Natural killer cell (primary cell): Measurements from ENCODE around the gene AGER. TPM values are rescaled to one million over a fixed set of nuclear protein-coding genes. Genes with fewer than 3 reads are reported as not detected.
A peak's percentile ranks its signal among the peaks of the same experiment; 100 is the strongest.

ENCODE experiments used
- ATAC-seq, 3 donors: fragments of 150-1000 bp in 2 of 3; fragments of 200-7000 bp in 1 of 3; cut with Tn5 transposase; 1 replicate in 1 of 3; 2 replicates in 2 of 3; pipeline ENCODE4 v1.10.0; 2021; ENCODE audit warnings: mild to moderate bottlenecking in 2 of 3, moderate library complexity in 2 of 3
- DNase-seq, 2 donors: peaks; one replicate each; pipeline versions ENCODE4 v3.0.0 to v3.0.0-alpha.2; 2013 to 2021; ENCODE audit warnings: mixed read lengths in 1 of 2
- H3K27ac ChIP-seq: one replicate; pipeline ENCODE4 v1.5.1; 2013; ENCODE audit warnings: mild to moderate bottlenecking, low read length
- H3K27me3 ChIP-seq: one replicate; pipeline ENCODE4 v1.6.1; 2013; ENCODE audit warnings: low read length; ENCODE audit not compliant: control insufficient read depth, insufficient read depth
- H3K36me3 ChIP-seq: one replicate; pipeline ENCODE4 v1.6.1; 2013; ENCODE audit warnings: low read length; ENCODE audit not compliant: control insufficient read depth, insufficient read depth
- H3K4me1 ChIP-seq: one replicate; pipeline ENCODE4 v1.6.1; 2013; ENCODE audit warnings: low read length; ENCODE audit not compliant: control insufficient read depth, insufficient read depth
- H3K4me3 ChIP-seq: one replicate; pipeline ENCODE4 v1.5.1; 2013; ENCODE audit warnings: low read length
- H3K9me3 ChIP-seq: one replicate; pipeline ENCODE4 v1.6.1; 2013; ENCODE audit warnings: low read length; ENCODE audit not compliant: control insufficient read depth, insufficient read depth
- H3K27ac Mint-ChIP-seq, 2 donors: one replicate each; pipeline ENCODE4 v1.8.0; 2022; ENCODE audit warnings: mild to moderate bottlenecking in 2 of 2, mixed read lengths in 2 of 2, moderate library complexity in 1 of 2
- H3K27me3 Mint-ChIP-seq, 2 donors: one replicate each; pipeline ENCODE4 v1.8.0; 2022; ENCODE audit warnings: low read depth in 2 of 2, mixed read lengths in 2 of 2
- H3K36me3 Mint-ChIP-seq: one replicate; pipeline ENCODE4 v1.8.0; 2022; ENCODE audit warnings: mixed read lengths
- H3K4me1 Mint-ChIP-seq, 2 donors: one replicate each; pipeline ENCODE4 v1.8.0; 2022; ENCODE audit warnings: mixed read lengths in 2 of 2
- H3K4me3 Mint-ChIP-seq: one replicate; pipeline ENCODE4 v1.8.0; 2022; ENCODE audit warnings: mild to moderate bottlenecking, moderate library complexity, mixed read lengths
- H3K9me3 Mint-ChIP-seq, 2 donors: one replicate each; pipeline ENCODE4 v1.8.0; 2022; ENCODE audit warnings: mixed read lengths in 2 of 2
- CTCF ChIP-seq: fragments of 200-600 bp; IDR thresholded peaks from one replicate; pipeline ENCODE4 v1.8.0; 2022; ENCODE audit warnings: antibody characterized with exemption
- WGBS: methylation state at CpG from one replicate; pipeline ENCODE4 v1.1.7; 2013; ENCODE audit warnings: missing lambda C conversion rate; ENCODE audit not compliant: insufficient coverage; 5-methylcytosine and 5-hydroxymethylcytosine counted together
- intact Hi-C: fragments of 100-400 bp; cut with micrococcal nuclease; formaldehyde crosslinking; loops from one replicate; pipeline ENCODE4 v1.14.2; 2022
- total RNA-seq, 4 donors: library from RNA; stranded (reverse); fragments of 120-200 nt in 1 of 4; gene quantifications; one replicate each; pipeline versions ENCODE4 v1.2.3 to v1.2.4, GENCODE V29; 2013 to 2022

AGER gene
- total RNA-seq, 3 donors from 2014 or later (not counting 1 experiment from before 2014, with no cell fraction given): 19.0 to 25.1 (median 22.9) TPM

- TF ChIP-seq CTCF: no peak
- Histone ChIP-seq H3K27me3 (peaks cover 21% of the 10 kb centered on the region), H3K4me1 (peaks cover 40% of the 10 kb centered on the region), H3K27ac (peak overlapping the region; percentile 8), H3K36me3 (no peaks in the 10 kb centered on the region), H3K4me3 (peak overlapping the region; percentile 29), H3K9me3 (peaks cover 3% of the 10 kb centered on the region)
- Mint-ChIP-seq H3K27me3 (peaks cover 20 to 37% of the 10 kb centered on the region in 2 donors), H3K36me3 (no peaks in the 10 kb centered on the region), H3K4me1 (peaks cover 39 to 59% of the 10 kb centered on the region in 2 donors), H3K4me3 (peak overlapping the region; percentile 91), H3K27ac (peak overlapping the region; percentile 80 to 91), H3K9me3 (no peaks in the 10 kb centered on the region)
- ATAC-seq (peak; percentile 3 to 28 (median 19)), DNase-seq (peak in 1 of 2 donors; percentile 32)
- intact Hi-C loops: loop anchor here (2.0 kb wide), 1 partner anchor 18 kb away; the partner anchor contains the start of gene FKBPL
- WGBS: 44% methylated on average over 47 of the region's 47 CpGs
These were observed 34.8 kb downstream of the AGER start for GRCh38 chr6:32149092-32149755.

- ATAC-seq (peak; percentile 90 to 94 (median 94)), DNase-seq (peak; percentile 78 to 86)
- peak overlapping the region; percentile 8 for H3K27ac ChIP-seq
- peak; percentile 50 for TF ChIP-seq CTCF
- no peaks in the 10 kb centered on the region for H3K36me3 Mint-ChIP-seq
- H3K27me3 Mint-ChIP-seq: peaks cover 20 to 37% of the 10 kb centered on the region in 2 donors
- WGBS: 11% methylated on average over 35 of the region's 39 CpGs
- no peaks in the 10 kb centered on the region for H3K36me3 ChIP-seq
- H3K4me3 Mint-ChIP-seq: peak overlapping the region; percentile 91
- peaks cover 21% of the 10 kb centered on the region for H3K27me3 ChIP-seq
- H3K27ac Mint-ChIP-seq: peak overlapping the region; percentile 80 to 91
- peaks cover 3% of the 10 kb centered on the region for H3K9me3 ChIP-seq
- H3K4me1 ChIP-seq: peaks cover 32% of the 10 kb centered on the region
- intact Hi-C loops: loop anchor here (1.0 to 2.0 kb wide), 2 partner anchors 18 to 28 kb away; partner anchors contain the start of genes AGPAT1 and FKBPL
- H3K4me3 ChIP-seq: peak overlapping the region; percentile 29
- H3K4me1 Mint-ChIP-seq: peaks cover 32 to 52% of the 10 kb centered on the region in 2 donors
- no peaks in the 10 kb centered on the region for H3K9me3 Mint-ChIP-seq
These were observed 35.6 kb downstream of the AGER start for GRCh38 chr6:32148289-32149091.

GRCh38 chr6:32147401-32148132 lies 36.5 kb downstream of the AGER start:
- Histone ChIP-seq H3K4me1 (peaks cover 28% of the 10 kb centered on the region), H3K27me3 (peaks cover 21% of the 10 kb centered on the region), H3K4me3 (no peak overlapping the region), H3K27ac (no peak overlapping the region), H3K9me3 (peaks cover 3% of the 10 kb centered on the region), H3K36me3 (no peaks in the 10 kb centered on the region)
- intact Hi-C loops: loop anchor here (1.0 to 2.0 kb wide), 2 partner anchors 17 to 29 kb away; partner anchors contain the start of genes AGPAT1 and FKBPL
- ATAC-seq (no peak), DNase-seq (peak in 1 of 2 donors; percentile 41)
- Mint-ChIP-seq H3K4me3 (peak overlapping the region; percentile 91), H3K27me3 (peaks cover 20 to 37% of the 10 kb centered on the region in 2 donors), H3K4me1 (peaks cover 25 to 44% of the 10 kb centered on the region in 2 donors), H3K36me3 (no peaks in the 10 kb centered on the region), H3K9me3 (no peaks in the 10 kb centered on the region), H3K27ac (peak overlapping the region; percentile 80 to 91)
- 53% methylated on average over 4 of the region's 4 CpGs for WGBS
- peak; percentile 11 for TF ChIP-seq CTCF
